Measurements from ENCODE around the gene KDM5B. TPM values are rescaled to one million over a fixed set of nuclear protein-coding genes. Genes with fewer than 3 reads are reported as not detected.

KDM5B gene
- total and polyA plus RNA-seq, 9 of the 15 experiments (the other 6 are each of a cell fraction or from before 2014, with no cell fraction given): 15.4 to 90.6 (median 57.1) TPM

DNA sequence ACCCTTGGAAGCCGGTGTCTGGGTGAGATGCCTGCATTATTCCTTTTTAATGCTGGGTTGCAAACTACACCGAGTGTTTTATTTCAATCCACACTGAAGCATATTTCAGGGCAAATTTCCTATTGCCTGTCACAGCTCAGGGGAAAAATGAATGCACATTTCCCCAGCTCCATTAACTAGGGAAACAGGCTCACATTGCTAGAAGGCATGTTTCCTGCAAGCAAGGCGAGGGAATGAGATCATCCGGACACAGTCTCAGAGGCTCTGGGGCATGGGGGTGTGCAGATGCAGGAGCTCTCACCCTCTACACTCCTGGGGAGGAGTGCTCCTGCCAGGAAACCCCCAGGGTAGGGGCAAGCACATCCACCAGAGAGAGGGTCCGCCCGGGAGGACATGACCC lies 122.6 kb downstream of the KDM5B start:
- H3K27ac ChIP-seq (ENCODE audit: extremely low read depth, low read depth, low read length): no peak overlapping the region
- ATAC-seq (no peak), DNase-seq (ENCODE audit: extremely low read depth in 1 of 4, low spot score in 3 of 4) (no peak), FAIRE-seq (no peak)
- no peaks in the 10 kb centered on the region for H3K9me1 ChIP-seq (ENCODE audit: control insufficient read depth, insufficient read depth, low read length)
- TF ChIP-seq GTF2A2 (tag; IDR thresholded peaks at IDR 0.05) (no peak), ZNF324 (CRISPR knock-in tag; IDR thresholded peaks at IDR 0.05) (no peak)
- TF ChIP-seq, protein P1, sequence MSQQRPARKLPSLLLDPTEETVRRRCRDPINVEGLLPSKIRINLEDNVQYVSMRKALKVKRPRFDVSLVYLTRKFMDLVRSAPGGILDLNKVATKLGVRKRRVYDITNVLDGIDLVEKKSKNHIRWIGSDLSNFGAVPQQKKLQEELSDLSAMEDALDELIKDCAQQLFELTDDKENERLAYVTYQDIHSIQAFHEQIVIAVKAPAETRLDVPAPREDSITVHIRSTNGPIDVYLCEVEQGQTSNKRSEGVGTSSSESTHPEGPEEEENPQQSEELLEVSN (IDR thresholded peaks at IDR 0.05; ENCODE audit: borderline replicate concordance in 1 of 2, extremely low read depth in 1 of 2, insufficient read depth in 1 of 2, insufficient read length in 1 of 2, low read depth in 1 of 2, low read length in 1 of 2, poor library complexity in 1 of 2, severe bottlenecking in 1 of 2): no peak
- no peak overlapping the region for H3K4me3 ChIP-seq
- peaks cover 28 to 71% of the 10 kb centered on the region in 2 experiments for H3K27me3 ChIP-seq (ENCODE audit: control insufficient read depth in 2 of 2, insufficient read depth in 2 of 2, low read length in 2 of 2)
- H4K20me1 ChIP-seq (replicated peaks; ENCODE audit: control insufficient read depth, insufficient read depth, low read length): peaks cover 5% of the 10 kb centered on the region; the same call in 1 of the 2 replicates
- H3K9me3 ChIP-seq (replicated peaks; ENCODE audit: control insufficient read depth, insufficient read depth, low read depth, low read length): no peaks in the 10 kb centered on the region
- no peaks in the 10 kb centered on the region for H3K4me1 ChIP-seq (replicated peaks in 1 of 2; ENCODE audit: control insufficient read depth in 2 of 2, insufficient read depth in 2 of 2, low read length in 2 of 2)
- no peak overlapping the region for H3K9ac ChIP-seq (ENCODE audit: insufficient read depth in 1 of 2, low read depth in 2 of 2, low read length in 2 of 2)
- under 1% methylated on average over 6 of the region's 6 CpGs for WGBS (ENCODE audit: insufficient coverage, low coverage, missing lambda C conversion rate)
- in situ Hi-C loops (cut with MboI) (no loop called here), intact Hi-C loops (cut with micrococcal nuclease) (no loop called here)
- ChIA-PET CTCF (ENCODE audit: low intra/inter-chr PET ratio) (no interaction called here), POLR2A (interaction anchor here (0.6 to 1.1 kb wide), 2 partner anchors 51 to 221 kb away, joined by 3 read pairs; no protein-coding TSS in a partner anchor)
- H3K4me2 ChIP-seq (ENCODE audit: insufficient read depth, low read length): no peak overlapping the region
- no peaks in the 10 kb centered on the region for H3K79me2 ChIP-seq (ENCODE audit: control insufficient read depth, insufficient read depth, low read length)
- H3K36me3 ChIP-seq (ENCODE audit: control insufficient read depth, insufficient read depth, low read length): no peaks in the 10 kb centered on the region
- BruUV-seq (replicated peaks): no TSS peak
- no peak overlapping the region for H2AFZ ChIP-seq (ENCODE audit: low read depth, low read length)

DNA sequence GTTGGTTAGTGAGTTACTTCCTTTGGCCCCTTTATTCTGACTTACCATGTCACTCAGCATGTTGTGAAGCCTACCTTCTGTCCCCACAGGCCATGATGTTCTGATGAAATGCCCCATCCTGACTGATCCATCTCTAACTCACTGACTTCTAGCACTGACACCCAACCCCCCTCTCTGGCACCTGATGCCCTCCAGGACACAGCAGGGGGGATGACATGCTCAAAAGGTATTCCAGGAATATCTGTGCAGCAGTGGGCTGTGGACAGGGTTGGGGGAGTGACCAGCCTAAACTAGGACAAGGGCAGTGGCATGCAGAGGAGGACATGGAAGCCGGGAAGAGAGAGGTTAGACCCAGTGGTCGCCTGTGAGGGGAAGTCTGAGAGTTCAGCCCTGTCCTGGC lies 123.5 kb downstream of the KDM5B start:
- POLR2A ChIA-PET: no interaction called here
- no peak overlapping the region for H3K4me2 ChIP-seq (ENCODE audit: insufficient read depth, low read length)
- CTCF ChIA-PET (ENCODE audit: low intra/inter-chr PET ratio): no interaction called here
- ATAC-seq (no peak), DNase-seq (ENCODE audit: extremely low read depth in 1 of 4, low spot score in 3 of 4) (no peak), FAIRE-seq (no peak)
- H3K4me3 ChIP-seq: no peak overlapping the region
- H4K20me1 ChIP-seq (replicated peaks; ENCODE audit: control insufficient read depth, insufficient read depth, low read length): no peaks in the 10 kb centered on the region; the same call in 1 of the 2 replicates
- no TSS peak for BruUV-seq (replicated peaks)
- no peaks in the 10 kb centered on the region for H3K4me1 ChIP-seq (replicated peaks in 1 of 2; ENCODE audit: control insufficient read depth in 2 of 2, insufficient read depth in 2 of 2, low read length in 2 of 2)
- H3K9me1 ChIP-seq (ENCODE audit: control insufficient read depth, insufficient read depth, low read length): no peaks in the 10 kb centered on the region
- H2AFZ ChIP-seq (ENCODE audit: low read depth, low read length): no peak overlapping the region
- in situ Hi-C loops (cut with MboI): no loop called here
- intact Hi-C loops (cut with micrococcal nuclease): no loop called here
- no peaks in the 10 kb centered on the region for H3K79me2 ChIP-seq (ENCODE audit: control insufficient read depth, insufficient read depth, low read length)
- H3K9ac ChIP-seq (ENCODE audit: insufficient read depth in 1 of 2, low read depth in 2 of 2, low read length in 2 of 2): no peak overlapping the region
- peaks cover 28 to 72% of the 10 kb centered on the region in 2 experiments for H3K27me3 ChIP-seq (ENCODE audit: control insufficient read depth in 2 of 2, insufficient read depth in 2 of 2, low read length in 2 of 2)
- H3K36me3 ChIP-seq (ENCODE audit: control insufficient read depth, insufficient read depth, low read length): no peaks in the 10 kb centered on the region
- no peak overlapping the region for H3K27ac ChIP-seq (ENCODE audit: extremely low read depth, low read depth, low read length)
- WGBS (ENCODE audit: insufficient coverage, low coverage, missing lambda C conversion rate): 0% methylated on average over 2 of the region's 2 CpGs
- H3K9me3 ChIP-seq (replicated peaks; ENCODE audit: control insufficient read depth, insufficient read depth, low read depth, low read length): no peaks in the 10 kb centered on the region
- no peak for TF ChIP-seq TAF1 (IDR thresholded peaks at IDR 0.05; ENCODE audit: control insufficient read depth, extremely low read depth, insufficient read depth, low read length, severe bottlenecking)
- no peak for TF ChIP-seq NEUROD1 (IDR thresholded peaks at IDR 0.05; ENCODE audit: borderline replicate concordance, low read depth, low read length, partially characterized antibody)
- TF ChIP-seq, protein P2, sequence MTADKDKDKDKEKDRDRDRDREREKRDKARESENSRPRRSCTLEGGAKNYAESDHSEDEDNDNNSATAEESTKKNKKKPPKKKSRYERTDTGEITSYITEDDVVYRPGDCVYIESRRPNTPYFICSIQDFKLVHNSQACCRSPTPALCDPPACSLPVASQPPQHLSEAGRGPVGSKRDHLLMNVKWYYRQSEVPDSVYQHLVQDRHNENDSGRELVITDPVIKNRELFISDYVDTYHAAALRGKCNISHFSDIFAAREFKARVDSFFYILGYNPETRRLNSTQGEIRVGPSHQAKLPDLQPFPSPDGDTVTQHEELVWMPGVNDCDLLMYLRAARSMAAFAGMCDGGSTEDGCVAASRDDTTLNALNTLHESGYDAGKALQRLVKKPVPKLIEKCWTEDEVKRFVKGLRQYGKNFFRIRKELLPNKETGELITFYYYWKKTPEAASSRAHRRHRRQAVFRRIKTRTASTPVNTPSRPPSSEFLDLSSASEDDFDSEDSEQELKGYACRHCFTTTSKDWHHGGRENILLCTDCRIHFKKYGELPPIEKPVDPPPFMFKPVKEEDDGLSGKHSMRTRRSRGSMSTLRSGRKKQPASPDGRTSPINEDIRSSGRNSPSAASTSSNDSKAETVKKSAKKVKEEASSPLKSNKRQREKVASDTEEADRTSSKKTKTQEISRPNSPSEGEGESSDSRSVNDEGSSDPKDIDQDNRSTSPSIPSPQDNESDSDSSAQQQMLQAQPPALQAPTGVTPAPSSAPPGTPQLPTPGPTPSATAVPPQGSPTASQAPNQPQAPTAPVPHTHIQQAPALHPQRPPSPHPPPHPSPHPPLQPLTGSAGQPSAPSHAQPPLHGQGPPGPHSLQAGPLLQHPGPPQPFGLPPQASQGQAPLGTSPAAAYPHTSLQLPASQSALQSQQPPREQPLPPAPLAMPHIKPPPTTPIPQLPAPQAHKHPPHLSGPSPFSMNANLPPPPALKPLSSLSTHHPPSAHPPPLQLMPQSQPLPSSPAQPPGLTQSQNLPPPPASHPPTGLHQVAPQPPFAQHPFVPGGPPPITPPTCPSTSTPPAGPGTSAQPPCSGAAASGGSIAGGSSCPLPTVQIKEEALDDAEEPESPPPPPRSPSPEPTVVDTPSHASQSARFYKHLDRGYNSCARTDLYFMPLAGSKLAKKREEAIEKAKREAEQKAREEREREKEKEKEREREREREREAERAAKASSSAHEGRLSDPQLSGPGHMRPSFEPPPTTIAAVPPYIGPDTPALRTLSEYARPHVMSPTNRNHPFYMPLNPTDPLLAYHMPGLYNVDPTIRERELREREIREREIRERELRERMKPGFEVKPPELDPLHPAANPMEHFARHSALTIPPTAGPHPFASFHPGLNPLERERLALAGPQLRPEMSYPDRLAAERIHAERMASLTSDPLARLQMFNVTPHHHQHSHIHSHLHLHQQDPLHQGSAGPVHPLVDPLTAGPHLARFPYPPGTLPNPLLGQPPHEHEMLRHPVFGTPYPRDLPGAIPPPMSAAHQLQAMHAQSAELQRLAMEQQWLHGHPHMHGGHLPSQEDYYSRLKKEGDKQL (CRISPR knock-in tag; IDR thresholded peaks at IDR 0.05; ENCODE audit: borderline replicate concordance): no peak
- no peak for TF ChIP-seq TAL1 (IDR thresholded peaks at IDR 0.05)
- no peak for TF ChIP-seq GABPA (tag; conservative IDR thresholded peaks at IDR 0.05; ENCODE audit: low read depth)
- no peak for TF ChIP-seq HNRNPUL1 (IDR thresholded peaks at IDR 0.05; ENCODE audit: low read length)

Measured in K562 (cell line).